Uterus (tissue), 4 donors: Measurements from ENCODE around the gene NOTCH1. TPM values are rescaled to one million over a fixed set of nuclear protein-coding genes. Genes with fewer than 3 reads are reported as not detected.

Experiments used
- DNase-seq, 2 donors: peaks; one replicate each; pipeline ENCODE4 v3.0.0-alpha.2; 2019 to 2020
- H3K27ac ChIP-seq, 2 donors: fragments of 200-600 bp; sonication (generic); 1 replicate in 1 of 2; 2 replicates in 1 of 2; pipeline ENCODE4 v1.5.1; 2016 to 2018
- H3K27me3 ChIP-seq, 2 donors: fragments of 200-600 bp; sonication (generic); one replicate each; pipeline ENCODE4 v1.5.1; 2018 to 2019; ENCODE audit warnings: control low read depth in 1 of 2
- H3K36me3 ChIP-seq, 2 donors: fragments of 200-600 bp; sonication (generic); one replicate each; pipeline ENCODE4 v1.5.1; 2019; ENCODE audit warnings: control low read depth in 1 of 2
- H3K4me1 ChIP-seq, 2 donors: fragments of 200-600 bp; sonication (generic); one replicate each; pipeline ENCODE4 v1.5.1; 2018 to 2019; ENCODE audit warnings: control low read depth in 1 of 2
- H3K4me3 ChIP-seq, 2 donors: fragments of 200-600 bp; sonication (generic); 1 replicate in 1 of 2; 2 replicates in 1 of 2; pipeline ENCODE4 v1.5.1; 2018 to 2019; ENCODE audit warnings: mild to moderate bottlenecking in 1 of 2
- H3K9me3 ChIP-seq, 2 donors: fragments of 200-600 bp; sonication (generic); one replicate each; pipeline ENCODE4 v1.5.1; 2019; ENCODE audit warnings: control low read depth in 1 of 2
- CTCF ChIP-seq, 4 experiments: fragments of 200-600 bp in 2 of 4; fragments of 450-650 bp in 2 of 4; sonication (generic) in 2 of 4; IDR thresholded peaks; one replicate each; pipeline ENCODE4 v1.5.1; 2016 to 2019; ENCODE audit warnings: antibody characterized with exemption in 4 of 4, mild to moderate bottlenecking in 2 of 4, moderate library complexity in 1 of 4
- POLR2A ChIP-seq, 2 donors: fragments of 450-650 bp; IDR thresholded peaks; one replicate each; pipeline ENCODE4 v1.6.1; 2016; ENCODE audit warnings: antibody characterized with exemption in 2 of 2, mild to moderate bottlenecking in 1 of 2, moderate library complexity in 1 of 2
- intact Hi-C: fragments of 100-400 bp; cut with DNase I; formaldehyde crosslinking; loops from one replicate; pipeline ENCODE4 v1.15.1; 2023; ENCODE audit warnings: low total_unique reads
- total RNA-seq, 4 donors: library from RNA; depleted of rRNA in 3 of 4; stranded (reverse); fragments of >200 nt in 3 of 4; gene quantifications; one replicate each; pipeline versions ENCODE4 v1.1.0 to v1.2.4, GENCODE V29; 2014 to 2023
- donor health status: DM: yes; HTN: yes; CAD: no.

The NOTCH1 gene
- total RNA-seq, 4 donors from 2014 or later: 19.7 to 109 (median 35.6) TPM

- TF ChIP-seq CTCF (IDR thresholded peaks at IDR 0.05) (no peak), POLR2A (IDR thresholded peaks at IDR 0.05) (no peak)
- DNase-seq: no peak
- Histone ChIP-seq H3K27ac (no peak overlapping the region), H3K4me1 (peaks cover 0 to 30% of the 10 kb centered on the region in 2 donors), H3K9me3 (no peaks in the 10 kb centered on the region), H3K27me3 (no peaks in the 10 kb centered on the region), H3K4me3 (no peak overlapping the region), H3K36me3 (no peaks in the 10 kb centered on the region)
- intact Hi-C loops: no loop called here
Observed at GRCh38 chr9:136533775-136534157, 12.1 kb downstream of the NOTCH1 start.

- no peak overlapping the region for H3K4me3 ChIP-seq
Observed at GRCh38 chr9:136532799-136533774, 12.8 kb downstream of the NOTCH1 start.

GRCh38 chr9:136531904-136532798 is 13.7 kb downstream of the NOTCH1 start:
- H3K9me3 ChIP-seq: no peaks in the 10 kb centered on the region
- peaks cover 0 to 32% of the 10 kb centered on the region in 2 donors for H3K4me1 ChIP-seq
- H3K4me3 ChIP-seq: no peak overlapping the region
- DNase-seq: no peak
- no peaks in the 10 kb centered on the region for H3K36me3 ChIP-seq
- intact Hi-C loops: no loop called here
- peak overlapping the region; percentile 13 to 39 for H3K27ac ChIP-seq
- TF ChIP-seq POLR2A (IDR thresholded peaks at IDR 0.05) (no peak), CTCF (IDR thresholded peaks at IDR 0.05) (no peak)
- no peaks in the 10 kb centered on the region for H3K27me3 ChIP-seq

More at GRCh38 chr9:136532799-136533774, 12.8 kb downstream of the NOTCH1 start:
- no peak for DNase-seq
- Histone ChIP-seq H3K9me3 (no peaks in the 10 kb centered on the region), H3K4me1 (peaks cover 0 to 32% of the 10 kb centered on the region in 2 donors), H3K36me3 (no peaks in the 10 kb centered on the region), H3K27me3 (no peaks in the 10 kb centered on the region), H3K27ac (peak overlapping the region in 1 of 2 donors; percentile 12)
- intact Hi-C loops: no loop called here
- TF ChIP-seq POLR2A (IDR thresholded peaks at IDR 0.05) (no peak), CTCF (IDR thresholded peaks at IDR 0.05) (no peak)

- no peak for DNase-seq
- no peaks in the 10 kb centered on the region for H3K27me3 ChIP-seq
- H3K36me3 ChIP-seq: no peaks in the 10 kb centered on the region
- H3K27ac ChIP-seq: peak overlapping the region; percentile 13 to 39
- H3K9me3 ChIP-seq: no peaks in the 10 kb centered on the region
- H3K4me3 ChIP-seq: no peak overlapping the region
- H3K4me1 ChIP-seq: peaks cover 0 to 38% of the 10 kb centered on the region in 2 donors
- TF ChIP-seq CTCF (IDR thresholded peaks at IDR 0.05) (no peak), POLR2A (IDR thresholded peaks at IDR 0.05) (no peak)
- intact Hi-C loops: no loop called here
Observed at GRCh38 chr9:136531186-136531903, 14.5 kb downstream of the NOTCH1 start.
